Spleen (tissue), 7 donors: Measurements from ENCODE around the gene SLC24A3.

Experiments used
- POLR2AphosphoS5 ChIP-seq, 3 donors: sonication (generic); formaldehyde crosslinking; IDR thresholded peaks; one replicate each; pipeline ENCODE4 v1.5.1; 2017; ENCODE audit warnings: antibody characterized with exemption in 3 of 3
- TF ChIP-seq, protein P1 (sequence below), 11 experiments: fragments of 200-600 bp in 7 of 11; fragments of 450-650 bp in 4 of 11; sonication (generic) in 4 of 11; IDR thresholded peaks in 8 of 11; conservative IDR thresholded peaks in 3 of 11; 1 replicate in 7 of 11; 2 replicates in 4 of 11; pipeline versions ENCODE4 v1.4.0 to v1.8.0; 2016 to 2021; ENCODE audit warnings: antibody characterized with exemption in 11 of 11, inconsistent platforms in 4 of 11, mild to moderate bottlenecking in 1 of 11
- donor health status: DM: no; HTN: no; CAD: no; lungs with moderate emphysema.
- donor health status: DM: no; HTN: no; CAD: no.
- donor health status: DM: no; HTN: no; CAD: no.

DNA sequence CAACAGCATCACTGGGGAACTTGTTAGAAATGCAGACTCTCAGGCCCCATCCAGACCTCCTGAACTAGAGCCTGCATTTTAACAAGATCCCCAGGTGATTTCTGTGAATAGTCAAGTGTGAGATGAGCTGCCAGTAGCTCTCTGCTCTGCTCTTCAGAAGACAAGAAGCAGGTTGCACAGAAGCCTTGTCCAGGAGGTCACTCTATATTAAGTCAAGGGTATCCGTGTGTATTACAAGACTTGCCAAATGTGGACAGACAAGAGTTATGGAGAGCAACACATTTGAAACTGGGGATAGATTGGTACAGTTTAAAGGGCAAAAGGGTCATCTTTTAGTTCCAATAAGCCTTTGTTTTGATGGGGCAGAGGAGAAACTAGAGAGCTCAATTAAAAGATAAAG is 522.4 kb downstream of the SLC24A3 start:
- TF ChIP-seq, protein P1, sequence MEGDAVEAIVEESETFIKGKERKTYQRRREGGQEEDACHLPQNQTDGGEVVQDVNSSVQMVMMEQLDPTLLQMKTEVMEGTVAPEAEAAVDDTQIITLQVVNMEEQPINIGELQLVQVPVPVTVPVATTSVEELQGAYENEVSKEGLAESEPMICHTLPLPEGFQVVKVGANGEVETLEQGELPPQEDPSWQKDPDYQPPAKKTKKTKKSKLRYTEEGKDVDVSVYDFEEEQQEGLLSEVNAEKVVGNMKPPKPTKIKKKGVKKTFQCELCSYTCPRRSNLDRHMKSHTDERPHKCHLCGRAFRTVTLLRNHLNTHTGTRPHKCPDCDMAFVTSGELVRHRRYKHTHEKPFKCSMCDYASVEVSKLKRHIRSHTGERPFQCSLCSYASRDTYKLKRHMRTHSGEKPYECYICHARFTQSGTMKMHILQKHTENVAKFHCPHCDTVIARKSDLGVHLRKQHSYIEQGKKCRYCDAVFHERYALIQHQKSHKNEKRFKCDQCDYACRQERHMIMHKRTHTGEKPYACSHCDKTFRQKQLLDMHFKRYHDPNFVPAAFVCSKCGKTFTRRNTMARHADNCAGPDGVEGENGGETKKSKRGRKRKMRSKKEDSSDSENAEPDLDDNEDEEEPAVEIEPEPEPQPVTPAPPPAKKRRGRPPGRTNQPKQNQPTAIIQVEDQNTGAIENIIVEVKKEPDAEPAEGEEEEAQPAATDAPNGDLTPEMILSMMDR (IDR thresholded peaks at IDR 0.05 in 8 of 11, conservative IDR thresholded peaks at IDR 0.05 in 3 of 11) = no peak
- no peak for TF ChIP-seq POLR2AphosphoS5 (IDR thresholded peaks at IDR 0.05)
